SK-N-SH (cell line): ENCODE data around the gene WFDC13. TPM values are rescaled to one million over a fixed set of nuclear protein-coding genes. Genes with fewer than 3 reads are reported as not detected.

Source experiments
- CTCF ChIA-PET: fragments of 300-600, 350-600 bp; formaldehyde crosslinking; extraction: SDS; loops from one replicate; lab custom pipeline; 2021; lab: Yijun Ruan, JAX
- POLR2A ChIA-PET: fragments of 350-600 bp; sonication (Branson Sonifier 250); formaldehyde crosslinking; extraction: SDS; loops from one replicate; lab custom pipeline; 2020; ENCODE audit warnings: antibody characterized with exemption, inconsistent platforms; lab: Yijun Ruan, JAX
- DNase-seq: peaks from one replicate; pipeline ENCODE4 v3.0.0; 2012
- H2AFZ ChIP-seq: fragments of 200-600 bp; sonication (generic); 2 replicates; pipeline ENCODE4 v1.8.1; 2016; ENCODE audit warnings: antibody characterized with exemption, mild to moderate bottlenecking, low read depth
- H3F3A ChIP-seq: fragments of 200-600 bp; sonication (generic); replicated peaks from 2 replicates; pipeline ENCODE3; 2016; ENCODE audit warnings: antibody characterized with exemption, mild to moderate bottlenecking; ENCODE audit not compliant: insufficient read depth
- H3K27ac ChIP-seq, 2 experiments: fragments of 200-500 bp in 1 of 2; fragments of 200-600 bp in 1 of 2; sonication (Bioruptor generic) in 1 of 2; sonication (generic), shearing (Covaris generic) in 1 of 2; 2 replicates each; pipeline versions ENCODE4 v1.5.1 to v1.6.1; 2014 to 2016; ENCODE audit warnings: low read depth in 2 of 2, inconsistent platforms in 1 of 2, low read length in 1 of 2, mild to moderate bottlenecking in 1 of 2, mixed read lengths in 1 of 2
- H3K27me3 ChIP-seq: fragments of 200-600 bp; sonication (generic), shearing (Covaris generic); 2 replicates; pipeline ENCODE4 v1.6.1; 2016; ENCODE audit warnings: mixed run types; ENCODE audit not compliant: insufficient read depth
- H3K36me3 ChIP-seq, 2 experiments: fragments of 200-500 bp in 1 of 2; fragments of 200-600 bp in 1 of 2; sonication (Bioruptor generic) in 1 of 2; sonication (generic) in 1 of 2; replicated peaks in 1 of 2; 2 replicates each; pipeline versions ENCODE3 to v1.5.1; 2014 to 2016; ENCODE audit warnings: low read length in 1 of 2, mild to moderate bottlenecking in 1 of 2; ENCODE audit not compliant: insufficient read depth in 2 of 2, control insufficient read depth in 1 of 2
- H3K4me1 ChIP-seq, 2 experiments: fragments of 200-500 bp in 1 of 2; fragments of 200-600 bp in 1 of 2; sonication (Bioruptor generic) in 1 of 2; sonication (generic), shearing (Covaris generic) in 1 of 2; 2 replicates each; pipeline versions ENCODE4 v1.5.1 to v1.6.1; 2014 to 2016; ENCODE audit warnings: low read depth in 1 of 2, low read length in 1 of 2, mixed run types in 1 of 2; ENCODE audit not compliant: insufficient read depth in 2 of 2, control insufficient read depth in 1 of 2
- H3K4me2 ChIP-seq: fragments of 200-600 bp; sonication (generic), shearing (Covaris generic); 2 replicates; pipeline ENCODE4 v1.6.1; 2017; ENCODE audit warnings: mixed run types
- H3K4me3 ChIP-seq, 2 experiments: fragments of 200-500 bp in 1 of 2; fragments of 200-600 bp in 1 of 2; sonication (Bioruptor generic) in 1 of 2; sonication (generic), shearing (Covaris generic) in 1 of 2; 2 replicates each; pipeline versions ENCODE4 v1.5.1 to v1.8.1; 2014 to 2016; ENCODE audit warnings: low read depth in 2 of 2, inconsistent platforms in 1 of 2, low read length in 1 of 2, mild to moderate bottlenecking in 1 of 2, mixed read lengths in 1 of 2, moderate library complexity in 1 of 2
- H3K79me2 ChIP-seq: fragments of 200-600 bp; sonication (generic); 2 replicates; pipeline ENCODE4 v1.8.1; 2017; ENCODE audit warnings: mild to moderate bottlenecking; ENCODE audit not compliant: insufficient read depth
- H3K9ac ChIP-seq: fragments of 200-600 bp; sonication (generic); 2 replicates; pipeline ENCODE4 v1.6.1; 2017; ENCODE audit warnings: mixed run types
- H3K9me2 ChIP-seq: fragments of 200-600 bp; sonication (generic); 2 replicates; pipeline ENCODE4 v1.6.1; 2017; ENCODE audit warnings: mixed run types
- H3K9me3 ChIP-seq: fragments of 200-600 bp; sonication (generic); 2 replicates; pipeline ENCODE4 v1.6.1; 2017; ENCODE audit warnings: mixed run types, mild to moderate bottlenecking, moderate library complexity
- H4K20me1 ChIP-seq: fragments of 200-600 bp; sonication (generic); 2 replicates; pipeline ENCODE4 v1.6.1; 2017; ENCODE audit warnings: mild to moderate bottlenecking, mixed run types; ENCODE audit not compliant: insufficient read depth
- ELF1 ChIP-seq: IDR thresholded peaks from 2 replicates; pipeline ENCODE4 v1.4.0; 2012
- FOSL2 ChIP-seq: IDR thresholded peaks from 2 replicates; pipeline ENCODE4 v1.4.0; 2012; ENCODE audit warnings: low read depth, mild to moderate bottlenecking, moderate library complexity, borderline replicate concordance
- FOXJ3 ChIP-seq: sonication (generic); formaldehyde crosslinking; IDR thresholded peaks from 2 replicates; pipeline ENCODE4 v1.5.1; 2020; ENCODE audit warnings: mild to moderate bottlenecking, missing genetic modification reagents
- FOXM1 ChIP-seq: IDR thresholded peaks from 2 replicates; pipeline ENCODE4 v1.4.0; 2012; ENCODE audit warnings: low read depth, mild to moderate bottlenecking
- GABPA ChIP-seq: IDR thresholded peaks from 2 replicates; pipeline ENCODE4 v1.4.0; 2012; ENCODE audit warnings: low read depth, mild to moderate bottlenecking
- GATA2 ChIP-seq: sonication (generic); formaldehyde crosslinking; IDR thresholded peaks from 2 replicates; pipeline ENCODE4 v1.5.0; 2020; ENCODE audit warnings: mild to moderate bottlenecking, missing genetic modification reagents
- MEF2A ChIP-seq: IDR thresholded peaks from 2 replicates; pipeline ENCODE4 v1.4.0; 2012; ENCODE audit warnings: low read depth, borderline replicate concordance
- MXI1 ChIP-seq: IDR thresholded peaks from 2 replicates; pipeline ENCODE4 v1.6.1; 2012; ENCODE audit warnings: mild to moderate bottlenecking, low read depth, low read length, improper control_type of control experiment
- NRF1 ChIP-seq: IDR thresholded peaks from 2 replicates; pipeline ENCODE4 v1.6.1; 2012; ENCODE audit warnings: low read depth, mild to moderate bottlenecking, low read length
- POLR2AphosphoS5 ChIP-seq: IDR thresholded peaks from 2 replicates; pipeline ENCODE4 v1.6.1; 2012; ENCODE audit warnings: low read depth, low read length
- RFX5 ChIP-seq: IDR thresholded peaks from 2 replicates; pipeline ENCODE4 v1.6.1; 2012; ENCODE audit warnings: mild to moderate bottlenecking, improper control_type of control experiment, low read length
- SMC3 ChIP-seq: IDR thresholded peaks from 2 replicates; pipeline ENCODE4 v1.6.1; 2012; ENCODE audit warnings: low read depth, low read length, improper control_type of control experiment
- TCF12 ChIP-seq: IDR thresholded peaks from 2 replicates; pipeline ENCODE4 v1.4.0; 2012
- USF1 ChIP-seq: IDR thresholded peaks from 2 replicates; pipeline ENCODE4 v1.4.0; 2012; ENCODE audit warnings: low read depth, borderline replicate concordance
- WGBS: methylation state at CpG from one replicate; pipeline ENCODE4 v1.1.6; 2017; ENCODE audit warnings: low lambda C conversion rate; 5-methylcytosine and 5-hydroxymethylcytosine counted together
- polyA plus RNA-seq, 3 experiments: library from polyadenylated mRNA; depleted of rRNA; stranded (reverse); fragments of >200 nt; gene quantifications; 2 replicates each; pipeline ENCODE4 v1.2.3, GENCODE V29; 2012
- TF ChIP-seq, protein P1 (sequence below): fragments of 150-350 bp; IDR thresholded peaks from 2 replicates; pipeline ENCODE4 v1.6.1; 2017; ENCODE audit warnings: antibody characterized with exemption, low read length, low read depth, borderline replicate concordance
- TF ChIP-seq, protein P2 (sequence below): IDR thresholded peaks from 2 replicates; pipeline ENCODE4 v1.4.0; 2012; ENCODE audit warnings: low read depth
- TF ChIP-seq, protein P3 (sequence below): fragments of 150-350 bp; IDR thresholded peaks from 2 replicates; pipeline ENCODE4 v1.6.1; 2016; ENCODE audit warnings: mild to moderate bottlenecking, low read depth, low read length

The WFDC13 gene
- polyA plus RNA-seq, 1 of the 3 experiments (the other 2 are of a cell fraction): not detected

GRCh38 chr20:45742596-45742995 lies 40.8 kb downstream of the WFDC13 start:
- TF ChIP-seq SMC3 (no peak), ELF1 (no peak), MXI1 (no peak), TCF12 (no peak), RFX5 (no peak), FOSL2 (no peak), NRF1 (no peak), MEF2A (no peak), GABPA (no peak)
- TF ChIP-seq, protein P1, sequence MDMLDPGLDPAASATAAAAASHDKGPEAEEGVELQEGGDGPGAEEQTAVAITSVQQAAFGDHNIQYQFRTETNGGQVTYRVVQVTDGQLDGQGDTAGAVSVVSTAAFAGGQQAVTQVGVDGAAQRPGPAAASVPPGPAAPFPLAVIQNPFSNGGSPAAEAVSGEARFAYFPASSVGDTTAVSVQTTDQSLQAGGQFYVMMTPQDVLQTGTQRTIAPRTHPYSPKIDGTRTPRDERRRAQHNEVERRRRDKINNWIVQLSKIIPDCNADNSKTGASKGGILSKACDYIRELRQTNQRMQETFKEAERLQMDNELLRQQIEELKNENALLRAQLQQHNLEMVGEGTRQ: no peak
- TF ChIP-seq, protein P2, sequence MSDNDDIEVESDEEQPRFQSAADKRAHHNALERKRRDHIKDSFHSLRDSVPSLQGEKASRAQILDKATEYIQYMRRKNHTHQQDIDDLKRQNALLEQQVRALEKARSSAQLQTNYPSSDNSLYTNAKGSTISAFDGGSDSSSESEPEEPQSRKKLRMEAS: no peak
- TF ChIP-seq, protein P3, sequence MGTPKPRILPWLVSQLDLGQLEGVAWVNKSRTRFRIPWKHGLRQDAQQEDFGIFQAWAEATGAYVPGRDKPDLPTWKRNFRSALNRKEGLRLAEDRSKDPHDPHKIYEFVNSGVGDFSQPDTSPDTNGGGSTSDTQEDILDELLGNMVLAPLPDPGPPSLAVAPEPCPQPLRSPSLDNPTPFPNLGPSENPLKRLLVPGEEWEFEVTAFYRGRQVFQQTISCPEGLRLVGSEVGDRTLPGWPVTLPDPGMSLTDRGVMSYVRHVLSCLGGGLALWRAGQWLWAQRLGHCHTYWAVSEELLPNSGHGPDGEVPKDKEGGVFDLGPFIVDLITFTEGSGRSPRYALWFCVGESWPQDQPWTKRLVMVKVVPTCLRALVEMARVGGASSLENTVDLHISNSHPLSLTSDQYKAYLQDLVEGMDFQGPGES: no peak
- no peak for DNase-seq
- H3K4me2 ChIP-seq: no peak overlapping the region
- no peak overlapping the region for H3K27ac ChIP-seq
- no peak overlapping the region for H3K4me3 ChIP-seq
- no peak overlapping the region for H2AFZ ChIP-seq
- no peaks in the 10 kb centered on the region for H3K9me3 ChIP-seq
- H3K27me3 ChIP-seq: no peaks in the 10 kb centered on the region; the same call in 1 of the 2 replicates
- ChIA-PET CTCF (interaction anchor here (2.5 kb wide), 1 partner anchor 28 kb away, joined by 10 read pairs; no protein-coding TSS in a partner anchor), POLR2A (no interaction called here)
- WGBS: 21% methylated on average over 4 of the region's 4 CpGs
- no peaks in the 10 kb centered on the region for H3K4me1 ChIP-seq
- no peaks in the 10 kb centered on the region for H3K9me2 ChIP-seq
- H3K9ac ChIP-seq: no peak overlapping the region
- no peaks in the 10 kb centered on the region for H3K36me3 ChIP-seq
- H3K79me2 ChIP-seq: no peaks in the 10 kb centered on the region
- no peaks in the 10 kb centered on the region for H4K20me1 ChIP-seq
- H3F3A ChIP-seq: no peaks in the 10 kb centered on the region

DNA sequence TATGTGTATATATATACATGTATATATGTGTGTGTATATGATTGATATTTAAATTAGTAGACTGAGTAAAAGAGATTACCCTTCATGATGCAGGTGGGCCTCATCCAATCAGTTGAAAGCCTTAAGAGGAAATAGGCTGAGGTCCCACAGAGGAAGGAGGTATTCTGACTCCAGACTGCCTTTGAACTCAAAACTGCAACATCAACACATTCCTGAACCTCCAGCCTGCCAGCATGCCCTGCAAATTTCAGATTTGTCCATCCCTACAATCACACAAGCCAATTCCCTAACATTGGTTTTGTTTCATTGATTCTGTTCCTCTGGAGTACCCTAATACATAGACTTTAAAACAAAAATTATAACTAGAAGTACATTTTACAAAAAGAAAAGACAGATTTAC lies 43.2 kb downstream of the WFDC13 start:
- TF ChIP-seq FOXM1 (no peak), GATA2 (no peak), POLR2AphosphoS5 (no peak), MEF2A (no peak), ELF1 (no peak), TCF12 (no peak), FOXJ3 (no peak), USF1 (no peak)
- H3K4me3 ChIP-seq: no peak overlapping the region
- ChIA-PET CTCF (interaction anchor here (1.1 to 2.5 kb wide), 2 partner anchors 26 to 607 kb away, joined by 3 to 10 read pairs; no protein-coding TSS in a partner anchor), POLR2A (no interaction called here)
- H2AFZ ChIP-seq: no peak overlapping the region
- no peak overlapping the region for H3K27ac ChIP-seq
- no peaks in the 10 kb centered on the region for H3K79me2 ChIP-seq
- DNase-seq: no peak
- no peaks in the 10 kb centered on the region for H3K9me3 ChIP-seq
- H3K9me2 ChIP-seq: no peaks in the 10 kb centered on the region
- no peaks in the 10 kb centered on the region for H4K20me1 ChIP-seq
- H3K4me2 ChIP-seq: no peak overlapping the region
- no peaks in the 10 kb centered on the region; the same call in 1 of the 2 replicates for H3K27me3 ChIP-seq
- H3K9ac ChIP-seq: no peak overlapping the region
- no peaks in the 10 kb centered on the region for H3K4me1 ChIP-seq
- H3K36me3 ChIP-seq: no peaks in the 10 kb centered on the region
- no peaks in the 10 kb centered on the region for H3F3A ChIP-seq
